Astrocyte (in vitro differentiated cells and primary cell): ENCODE results near the gene NET1.

Source experiments
- EZH2 ChIP-seq: IDR thresholded peaks from 2 replicates; pipeline ENCODE4 v1.6.1; 2012; ENCODE audit warnings: mild to moderate bottlenecking, low read length, inconsistent platforms; ENCODE audit not compliant: insufficient read depth
- TF ChIP-seq, protein P1 (sequence below): IDR thresholded peaks from 2 replicates; pipeline ENCODE4 v1.5.1; 2011; ENCODE audit warnings: low read depth, mild to moderate bottlenecking, inconsistent platforms, low read length, moderate library complexity; ENCODE audit not compliant: insufficient read depth

DNA sequence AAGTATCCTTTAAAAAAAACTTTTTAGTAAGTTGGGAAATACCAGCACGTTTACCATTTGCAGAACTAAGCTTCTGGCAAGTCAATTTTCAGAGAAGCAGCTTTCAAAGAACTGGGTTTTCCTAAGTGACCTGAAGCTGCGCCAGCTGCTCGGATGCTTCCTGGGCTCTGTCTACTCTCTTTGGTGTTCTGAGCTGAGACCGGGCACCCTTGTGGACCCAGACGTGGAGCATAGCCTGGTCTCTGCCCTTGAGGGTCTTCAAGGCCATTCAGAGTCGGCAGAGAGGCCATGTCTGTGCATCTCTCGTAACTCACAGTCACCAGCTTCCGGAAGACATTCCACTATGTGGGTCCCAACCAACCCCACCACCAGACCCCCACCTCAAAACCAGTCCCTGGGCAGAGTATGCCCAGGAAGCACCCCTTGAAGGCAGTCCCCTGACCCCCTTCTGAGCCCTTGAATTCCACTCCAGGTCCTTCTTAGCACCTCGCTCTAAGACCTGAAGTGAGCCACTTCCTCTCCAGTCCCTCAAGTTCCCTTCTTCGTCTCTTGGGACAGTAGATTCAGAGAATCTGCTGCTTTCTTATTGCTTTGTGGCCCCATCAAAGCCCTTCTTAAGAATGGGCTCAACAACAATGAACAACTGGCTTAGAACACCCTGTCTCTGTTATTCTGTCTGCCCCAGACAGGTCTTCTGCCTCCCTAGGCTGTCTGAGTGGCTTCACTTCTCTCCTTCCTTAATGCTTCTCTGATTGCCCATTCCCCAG is 78.5 kb downstream of the NET1 start:
- TF ChIP-seq, protein P1, sequence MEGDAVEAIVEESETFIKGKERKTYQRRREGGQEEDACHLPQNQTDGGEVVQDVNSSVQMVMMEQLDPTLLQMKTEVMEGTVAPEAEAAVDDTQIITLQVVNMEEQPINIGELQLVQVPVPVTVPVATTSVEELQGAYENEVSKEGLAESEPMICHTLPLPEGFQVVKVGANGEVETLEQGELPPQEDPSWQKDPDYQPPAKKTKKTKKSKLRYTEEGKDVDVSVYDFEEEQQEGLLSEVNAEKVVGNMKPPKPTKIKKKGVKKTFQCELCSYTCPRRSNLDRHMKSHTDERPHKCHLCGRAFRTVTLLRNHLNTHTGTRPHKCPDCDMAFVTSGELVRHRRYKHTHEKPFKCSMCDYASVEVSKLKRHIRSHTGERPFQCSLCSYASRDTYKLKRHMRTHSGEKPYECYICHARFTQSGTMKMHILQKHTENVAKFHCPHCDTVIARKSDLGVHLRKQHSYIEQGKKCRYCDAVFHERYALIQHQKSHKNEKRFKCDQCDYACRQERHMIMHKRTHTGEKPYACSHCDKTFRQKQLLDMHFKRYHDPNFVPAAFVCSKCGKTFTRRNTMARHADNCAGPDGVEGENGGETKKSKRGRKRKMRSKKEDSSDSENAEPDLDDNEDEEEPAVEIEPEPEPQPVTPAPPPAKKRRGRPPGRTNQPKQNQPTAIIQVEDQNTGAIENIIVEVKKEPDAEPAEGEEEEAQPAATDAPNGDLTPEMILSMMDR = no peak
- no peak for TF ChIP-seq EZH2
